K562 (cell line): ENCODE results near the gene FAM83F. TPM values are rescaled to one million over a fixed set of nuclear protein-coding genes. Genes with fewer than 3 reads are reported as not detected.

Experiments
- BRD4 ChIP-seq: fragments of 200-600 bp; sonication (generic); IDR thresholded peaks from 2 replicates; pipeline ENCODE4 v1.6.1; 2017; ENCODE audit warnings: inconsistent platforms
- CXXC5 ChIP-seq: fragments of 250-450 bp; sonication (Bioruptor Pico); IDR thresholded peaks from 2 replicates; pipeline ENCODE4 v1.8.0; 2022; ENCODE audit warnings: inconsistent platforms, mild to moderate bottlenecking, moderate library complexity
- DEAF1 ChIP-seq: fragments of 450-650 bp; formaldehyde crosslinking; IDR thresholded peaks from 2 replicates; pipeline ENCODE4 v1.4.0; 2020; ENCODE audit warnings: mild to moderate bottlenecking, moderate library complexity
- EGR1 ChIP-seq: fragments of 450-650 bp; conservative IDR thresholded peaks from 2 replicates; pipeline ENCODE4 v1.6.1; 2017; ENCODE audit warnings: mild to moderate bottlenecking
- GABPB1 ChIP-seq: sonication (generic); formaldehyde crosslinking; IDR thresholded peaks from 2 replicates; pipeline ENCODE4 v1.8.0; 2022; ENCODE audit warnings: mild to moderate bottlenecking, missing genetic modification reagents
- LEF1 ChIP-seq: fragments of 450-650 bp; IDR thresholded peaks from 2 replicates; pipeline ENCODE4 v1.6.1; 2016; ENCODE audit warnings: mild to moderate bottlenecking
- MCM2 ChIP-seq: fragments of 450-650 bp; IDR thresholded peaks from 2 replicates; pipeline ENCODE4 v1.6.1; 2017; ENCODE audit warnings: low read depth, mild to moderate bottlenecking
- NELFE ChIP-seq: IDR thresholded peaks from 2 replicates; pipeline ENCODE4 v1.6.1; 2011; ENCODE audit warnings: mild to moderate bottlenecking; ENCODE audit not compliant: insufficient read depth, insufficient read length
- PREB ChIP-seq: sonication (generic); formaldehyde crosslinking; IDR thresholded peaks from 2 replicates; pipeline ENCODE4 v1.8.1; 2023; ENCODE audit warnings: mild to moderate bottlenecking, missing genetic modification reagents
- RBM22 ChIP-seq: fragments of 200-400 bp; formaldehyde crosslinking; IDR thresholded peaks from 2 replicates; pipeline ENCODE4 v1.6.1; 2018; ENCODE audit warnings: low read length, low read depth; ENCODE audit not compliant: poor library complexity, severe bottlenecking
- SMAD3 ChIP-seq: fragments of 450-650 bp; formaldehyde crosslinking; conservative IDR thresholded peaks from 2 replicates; pipeline ENCODE4 v1.4.0; 2020; ENCODE audit warnings: mild to moderate bottlenecking
- SMARCA4 ChIP-seq: fragments of 450-650 bp; IDR thresholded peaks from 2 replicates; pipeline ENCODE4 v1.6.1; 2016
- SREBF2 ChIP-seq: sonication (generic); formaldehyde crosslinking; IDR thresholded peaks from 2 replicates; pipeline ENCODE4 v1.4.0; 2020; ENCODE audit warnings: mild to moderate bottlenecking, missing genetic modification reagents
- TEAD4 ChIP-seq, 2 experiments: sonication (generic) in 1 of 2; formaldehyde crosslinking in 1 of 2; IDR thresholded peaks; 2 replicates each; pipeline versions ENCODE4 v1.6.1 to v1.8.0; 2012 to 2022; ENCODE audit warnings: borderline replicate concordance in 1 of 2, inconsistent platforms in 1 of 2, low read length in 1 of 2, mild to moderate bottlenecking in 1 of 2, missing genetic modification reagents in 1 of 2
- ZBTB34 ChIP-seq: fragments of 250-450 bp; sonication (Bioruptor Pico); IDR thresholded peaks from 2 replicates; pipeline ENCODE4 v1.8.0; 2021; ENCODE audit warnings: mild to moderate bottlenecking, moderate library complexity
- ZBTB43 ChIP-seq: sonication (generic); formaldehyde crosslinking; IDR thresholded peaks from 2 replicates; pipeline ENCODE4 v1.8.0; 2023; ENCODE audit warnings: mild to moderate bottlenecking, missing genetic modification reagents
- ZNF133 ChIP-seq: fragments of 250-450 bp; sonication (Bioruptor Pico); IDR thresholded peaks from 2 replicates; pipeline ENCODE4 v1.4.0; 2020; ENCODE audit warnings: mild to moderate bottlenecking
- ZNF165 ChIP-seq: fragments of 250-450 bp; sonication (Bioruptor Pico); IDR thresholded peaks from 2 replicates; pipeline ENCODE4 v1.4.0; 2020; ENCODE audit warnings: borderline replicate concordance
- ZNF695 ChIP-seq: fragments of 450-650 bp; formaldehyde crosslinking; IDR thresholded peaks from 2 replicates; pipeline ENCODE4 v1.4.0; 2020; ENCODE audit warnings: mild to moderate bottlenecking, moderate library complexity
- polyA plus RNA-seq, 8 experiments: library from polyadenylated mRNA; depleted of rRNA in 4 of 8; stranded (reverse) in 5 of 8; unstranded in 3 of 8; fragments of >200 nt; fragmentation: Nextera tagmentation in 2 of 8; fragmentation: Illumina TruSeq in 1 of 8; extraction: Ambion mirVana in 2 of 8; extraction: Trizol in 1 of 8; gene quantifications; 2 replicates each; pipeline versions ENCODE4 v1.2.1 to v1.2.3, GENCODE V29; 2011 to 2014; ENCODE audit warnings: inconsistent platforms in 1 of 8, missing spikeins in 1 of 8
- total RNA-seq, 7 experiments: library from RNA; depleted of rRNA in 6 of 7; stranded (reverse); fragments of >200 nt in 6 of 7; fragmentation: Illumina TruSeq in 2 of 7; extraction: Trizol in 2 of 7; gene quantifications; 2 replicates each; pipeline versions ENCODE4 v1.2.1 to v1.2.3, GENCODE V29; 2011 to 2021; ENCODE audit warnings: low replicate concordance in 1 of 7

Gene FAM83F
- total and polyA plus RNA-seq, 9 of the 15 experiments (the other 6 are each of a cell fraction or from before 2014, with no cell fraction given), result under 0.01 to 0.13 (median 0.04) TPM; not detected in 1

- TF ChIP-seq ZBTB34 (CRISPR knock-in tag), result no peak
- TF ChIP-seq SMARCA4, result peak; percentile 91
- peak; percentile 87 for TF ChIP-seq TEAD4 (IDR thresholded peaks at IDR 0.05; ENCODE audit: low read length)
- TF ChIP-seq TEAD4 (CRISPR knock-in tag; IDR thresholded peaks at IDR 0.05; ENCODE audit: borderline replicate concordance), result no peak
- TF ChIP-seq RBM22, result no peak
- no peak for TF ChIP-seq BRD4
- no peak for TF ChIP-seq ZNF165
- no peak for TF ChIP-seq SREBF2
- no peak for TF ChIP-seq SMAD3 (CRISPR knock-in tag)
- no peak for TF ChIP-seq ZBTB43
- no peak for TF ChIP-seq DEAF1 (CRISPR knock-in tag)
- TF ChIP-seq GABPB1 (CRISPR knock-in tag), result 0 out of 2 replicates have a peak, but pooled peaks have one; percentile 58
- TF ChIP-seq LEF1, result peak; percentile 66
- no peak for TF ChIP-seq PREB (CRISPR knock-in tag)
- no peak; the same call in 1 of the 2 replicates for TF ChIP-seq EGR1
- TF ChIP-seq MCM2, result no peak
- no peak for TF ChIP-seq ZNF133 (CRISPR knock-in tag)
- no peak for TF ChIP-seq NELFE
- peak; percentile 46 for TF ChIP-seq CXXC5 (CRISPR knock-in tag)
- TF ChIP-seq ZNF695 (CRISPR knock-in tag), result no peak
Measured at GRCh38 chr22:39960791-39961746, 33.7 kb upstream of the FAM83F start (continued).
